H9 (cell line): ENCODE measurements around the gene NFATC1. TPM values are rescaled to one million over a fixed set of nuclear protein-coding genes. Genes with fewer than 3 reads are reported as not detected.

Experiments
- DNase-seq: peaks from one replicate; pipeline ENCODE4 v3.0.0-alpha.2; 2017
- H2AFZ ChIP-seq: one replicate; pipeline ENCODE4 v1.6.1; 2013; ENCODE audit warnings: mild to moderate bottlenecking, low read length, control low read depth, moderate library complexity
- H2AK5ac ChIP-seq: 2 replicates; pipeline ENCODE4 v1.6.1; 2013; ENCODE audit warnings: low read length, control low read depth, mixed read lengths; ENCODE audit not compliant: insufficient read length
- H2BK120ac ChIP-seq: one replicate; pipeline ENCODE4 v1.6.1; 2013; ENCODE audit warnings: low read depth, mild to moderate bottlenecking, low read length, control low read depth, inconsistent platforms; ENCODE audit not compliant: poor library complexity, severe bottlenecking
- H2BK12ac ChIP-seq: 2 replicates; pipeline ENCODE4 v1.6.1; 2013; ENCODE audit warnings: low read length, control low read depth, mixed read lengths, low read depth; ENCODE audit not compliant: insufficient read length
- H2BK15ac ChIP-seq: 2 replicates; pipeline ENCODE4 v1.6.1; 2013; ENCODE audit warnings: low read depth, low read length, control low read depth
- H2BK20ac ChIP-seq: one replicate; pipeline ENCODE4 v1.6.1; 2013; ENCODE audit warnings: low read depth, mild to moderate bottlenecking, low read length, control low read depth, inconsistent platforms; ENCODE audit not compliant: poor library complexity, severe bottlenecking
- H2BK5ac ChIP-seq: 2 replicates; pipeline ENCODE4 v1.6.1; 2013; ENCODE audit warnings: low read length, control low read depth, mixed read lengths; ENCODE audit not compliant: insufficient read length
- H3K14ac ChIP-seq: 2 replicates; pipeline ENCODE4 v1.6.1; 2013; ENCODE audit warnings: low read length, control low read depth; ENCODE audit not compliant: insufficient read depth
- H3K18ac ChIP-seq: 2 replicates; pipeline ENCODE4 v1.6.1; 2013; ENCODE audit warnings: low read depth, mild to moderate bottlenecking, mixed read lengths, low read length, control low read depth; ENCODE audit not compliant: insufficient read length
- H3K23ac ChIP-seq: 2 replicates; pipeline ENCODE4 v1.6.1; 2013; ENCODE audit warnings: low read length, control low read depth, mixed read lengths, low read depth; ENCODE audit not compliant: insufficient read length
- H3K23me2 ChIP-seq: 2 replicates; pipeline ENCODE4 v1.6.1; 2013; ENCODE audit warnings: low read depth, mild to moderate bottlenecking, mixed read lengths, low read length, control low read depth; ENCODE audit not compliant: insufficient read length, poor library complexity, severe bottlenecking
- H3K27ac ChIP-seq: 2 replicates; pipeline ENCODE4 v1.5.1; 2013; ENCODE audit warnings: low read length, control low read depth, mixed read lengths, low read depth; ENCODE audit not compliant: insufficient read length
- H3K27me3 ChIP-seq: 2 replicates; pipeline ENCODE4 v1.6.1; 2013; ENCODE audit warnings: low read length, control low read depth, inconsistent platforms; ENCODE audit not compliant: insufficient read depth
- H3K4ac ChIP-seq: 2 replicates; pipeline ENCODE4 v1.6.1; 2013; ENCODE audit warnings: low read depth, mild to moderate bottlenecking, control low read depth, inconsistent platforms, low read length, moderate library complexity
- H3K4me1 ChIP-seq: 2 replicates; pipeline ENCODE4 v1.6.1; 2013; ENCODE audit warnings: low read length, control low read depth, inconsistent platforms; ENCODE audit not compliant: insufficient read depth
- H3K4me2 ChIP-seq: 2 replicates; pipeline ENCODE4 v1.6.1; 2013; ENCODE audit warnings: low read length, control low read depth, mixed read lengths; ENCODE audit not compliant: insufficient read length, insufficient read depth
- H3K56ac ChIP-seq: 2 replicates; pipeline ENCODE4 v1.6.1; 2013; ENCODE audit warnings: low read depth, mild to moderate bottlenecking, mixed read lengths, low read length, control low read depth; ENCODE audit not compliant: insufficient read length
- H3K79me1 ChIP-seq: 2 replicates; pipeline ENCODE4 v1.6.1; 2013; ENCODE audit warnings: low read depth, mild to moderate bottlenecking, moderate library complexity, low read length, control low read depth, inconsistent platforms; ENCODE audit not compliant: insufficient read depth, poor library complexity, severe bottlenecking
- H3K79me2 ChIP-seq: 2 replicates; pipeline ENCODE4 v1.6.1; 2013; ENCODE audit warnings: low read length, control low read depth, inconsistent platforms; ENCODE audit not compliant: insufficient read depth
- H3K9ac ChIP-seq: 2 replicates; pipeline ENCODE4 v1.6.1; 2013; ENCODE audit warnings: low read length, control low read depth, mixed read lengths; ENCODE audit not compliant: insufficient read length; ENCODE audit errors: extremely low read depth
- H3K9me3 ChIP-seq: one replicate; pipeline ENCODE4 v1.6.1; 2013; ENCODE audit warnings: low read depth, low read length, inconsistent platforms; ENCODE audit not compliant: control insufficient read depth
- H3T11ph ChIP-seq: one replicate; pipeline ENCODE4 v1.6.1; 2013; ENCODE audit warnings: mild to moderate bottlenecking, low read length, control low read depth, inconsistent platforms
- H4K20me1 ChIP-seq: one replicate; pipeline ENCODE4 v1.6.1; 2013; ENCODE audit not compliant: control insufficient read depth, insufficient read length, insufficient read depth
- H4K5ac ChIP-seq: 2 replicates; pipeline ENCODE4 v1.6.1; 2013; ENCODE audit warnings: low read depth, mild to moderate bottlenecking, mixed read lengths, low read length, control low read depth; ENCODE audit not compliant: insufficient read length
- H4K8ac ChIP-seq: replicated peaks from 2 replicates; pipeline ENCODE4 v1.6.1; 2013; ENCODE audit warnings: low read length, control low read depth, mixed read lengths, low read depth; ENCODE audit not compliant: insufficient read length
- H4K91ac ChIP-seq: 2 replicates; pipeline ENCODE4 v1.6.1; 2013; ENCODE audit warnings: low read depth, mild to moderate bottlenecking, moderate library complexity, mixed read lengths, low read length, control low read depth; ENCODE audit not compliant: insufficient read length
- H3K27ac Mint-ChIP-seq, 3 experiments: 2 replicates in 2 of 3; 3 replicates in 1 of 3; pipeline ENCODE4 v1.8.0; 2020 to 2021; ENCODE audit warnings: mixed read lengths in 3 of 3, mild to moderate bottlenecking in 1 of 3, moderate library complexity in 1 of 3
- H3K27me3 Mint-ChIP-seq: 2 replicates; pipeline ENCODE4 v1.8.0; 2021; ENCODE audit warnings: low read depth, mild to moderate bottlenecking, moderate library complexity, mixed read lengths
- H3K36me3 Mint-ChIP-seq, 3 experiments: 2 replicates in 2 of 3; 3 replicates in 1 of 3; pipeline ENCODE4 v1.8.0; 2020 to 2021; ENCODE audit warnings: low read depth in 3 of 3, mixed read lengths in 3 of 3; ENCODE audit not compliant: insufficient read depth in 1 of 3
- H3K4me1 Mint-ChIP-seq, 2 experiments: 2 replicates each; pipeline ENCODE4 v1.8.0; 2020; ENCODE audit warnings: mixed read lengths in 2 of 2
- H3K4me3 Mint-ChIP-seq, 2 experiments: 2 replicates in 1 of 2; 3 replicates in 1 of 2; pipeline ENCODE4 v1.8.0; 2020 to 2021; ENCODE audit warnings: mild to moderate bottlenecking in 2 of 2, mixed read lengths in 2 of 2, moderate library complexity in 1 of 2
- H3K9me3 Mint-ChIP-seq, 2 experiments: 2 replicates in 1 of 2; 3 replicates in 1 of 2; pipeline ENCODE4 v1.8.0; 2020; ENCODE audit warnings: mild to moderate bottlenecking in 2 of 2, mixed read lengths in 2 of 2, moderate library complexity in 1 of 2
- CTCF ChIP-seq: fragments of 200-600 bp; sonication (generic); conservative IDR thresholded peaks from 3 replicates; pipeline ENCODE4 v1.8.0; 2021; ENCODE audit warnings: antibody characterized with exemption, mild to moderate bottlenecking
- WGBS: extraction: QIAGEN DNeasy Blood & Tissue Kit; methylation state at CpG from one replicate; pipeline ENCODE4 v1.1.7; 2013; ENCODE audit warnings: missing lambda C conversion rate, low lambda C conversion rate, mixed read lengths; ENCODE audit not compliant: insufficient read length; ENCODE audit errors: extremely low coverage; 5-methylcytosine and 5-hydroxymethylcytosine counted together
- total RNA-seq: library from RNA; stranded (reverse); gene quantifications from 2 replicates; pipeline ENCODE4 v1.2.1, GENCODE V29; 2021

NFATC1 gene
- total RNA-seq, 1 experiment from 2014 or later, result 5.5 TPM

GRCh38 chr18:79416677-79417052, 20.9 kb downstream of the NFATC1 start:
- H3K9me3 Mint-ChIP-seq, result no peaks in the 10 kb centered on the region; a peak in 1 of 5 replicates
- no peak overlapping the region for H3K18ac ChIP-seq

More at GRCh38 chr18:79416677-79417052, 20.9 kb downstream of the NFATC1 start:
- H4K91ac ChIP-seq, result no peak overlapping the region
- DNase-seq, result no peak
- H3K27ac Mint-ChIP-seq, result peak overlapping the region in 1 of 3 experiments; percentile 70; a peak in 1 of 7 replicates
- H2BK15ac ChIP-seq, result no peak overlapping the region
- H3K9ac ChIP-seq, result no peak overlapping the region
- no peaks in the 10 kb centered on the region for H3K4me1 ChIP-seq
- H3K79me2 ChIP-seq, result no peaks in the 10 kb centered on the region
- no peak overlapping the region for H4K8ac ChIP-seq
- H2AK5ac ChIP-seq, result no peak overlapping the region
- H4K20me1 ChIP-seq, result no peaks in the 10 kb centered on the region
- H3K9me3 ChIP-seq, result no peaks in the 10 kb centered on the region
- WGBS, result no CpG with 5 or more reads among the region's 12 CpGs
- no peak overlapping the region for H3K27ac ChIP-seq
- TF ChIP-seq CTCF, result no peak
- H2AFZ ChIP-seq, result no peak overlapping the region
- H3K4ac ChIP-seq, result no peak overlapping the region
- no peak overlapping the region for H3T11ph ChIP-seq
- H3K14ac ChIP-seq, result no peak overlapping the region
- no peak overlapping the region for H2BK120ac ChIP-seq
- H2BK5ac ChIP-seq, result no peak overlapping the region
- no peaks in the 10 kb centered on the region for H3K79me1 ChIP-seq
- no peak overlapping the region for H2BK12ac ChIP-seq
- no peak overlapping the region for H3K4me3 Mint-ChIP-seq
- H3K23ac ChIP-seq, result no peak overlapping the region
- H3K27me3 ChIP-seq, result no peaks in the 10 kb centered on the region
- H3K4me1 Mint-ChIP-seq, result peaks cover 3 to 15% of the 10 kb centered on the region in 2 experiments; a peak in 3 of 4 replicates
- H3K27me3 Mint-ChIP-seq, result peaks cover 3% of the 10 kb centered on the region; the same call in 1 of the 2 replicates
- H2BK20ac ChIP-seq, result no peak overlapping the region
- H3K36me3 Mint-ChIP-seq, result peaks cover 0 to 16% (median 10%) of the 10 kb centered on the region in 3 experiments; a peak in 4 of 7 replicates
- no peaks in the 10 kb centered on the region for H3K23me2 ChIP-seq
- H3K4me2 ChIP-seq, result no peak overlapping the region
- no peak overlapping the region for H4K5ac ChIP-seq
- no peak overlapping the region for H3K56ac ChIP-seq
